ENCODE results near the gene ASTE1.

DNA sequence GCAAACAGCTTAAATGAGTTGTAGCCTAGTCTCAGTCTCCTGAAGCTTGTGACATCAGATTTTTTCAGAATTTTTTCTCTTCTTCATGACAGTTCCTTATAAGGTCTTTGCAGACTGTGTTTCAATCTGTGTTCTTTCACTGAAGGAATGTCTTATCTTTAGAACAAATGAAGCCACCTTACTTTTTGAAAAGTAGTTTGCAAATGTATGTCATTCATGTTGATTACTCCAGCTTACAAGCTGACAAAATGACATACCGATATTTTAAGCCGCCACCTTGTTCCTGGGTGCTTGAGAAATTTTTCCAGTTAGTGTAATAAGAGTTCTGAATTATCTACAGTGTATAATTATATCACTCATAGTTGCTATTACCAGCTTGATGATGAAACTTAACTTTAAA lies 57.0 kb downstream of the ASTE1 start:
- TF ChIP-seq POLR2AphosphoS5 (IDR thresholded peaks at IDR 0.05; ENCODE audit: insufficient read depth in 1 of 2, low read depth in 1 of 2) (no peak), POLR2A (IDR thresholded peaks at IDR 0.05) (no peak)
- TF ChIP-seq, protein P1, sequence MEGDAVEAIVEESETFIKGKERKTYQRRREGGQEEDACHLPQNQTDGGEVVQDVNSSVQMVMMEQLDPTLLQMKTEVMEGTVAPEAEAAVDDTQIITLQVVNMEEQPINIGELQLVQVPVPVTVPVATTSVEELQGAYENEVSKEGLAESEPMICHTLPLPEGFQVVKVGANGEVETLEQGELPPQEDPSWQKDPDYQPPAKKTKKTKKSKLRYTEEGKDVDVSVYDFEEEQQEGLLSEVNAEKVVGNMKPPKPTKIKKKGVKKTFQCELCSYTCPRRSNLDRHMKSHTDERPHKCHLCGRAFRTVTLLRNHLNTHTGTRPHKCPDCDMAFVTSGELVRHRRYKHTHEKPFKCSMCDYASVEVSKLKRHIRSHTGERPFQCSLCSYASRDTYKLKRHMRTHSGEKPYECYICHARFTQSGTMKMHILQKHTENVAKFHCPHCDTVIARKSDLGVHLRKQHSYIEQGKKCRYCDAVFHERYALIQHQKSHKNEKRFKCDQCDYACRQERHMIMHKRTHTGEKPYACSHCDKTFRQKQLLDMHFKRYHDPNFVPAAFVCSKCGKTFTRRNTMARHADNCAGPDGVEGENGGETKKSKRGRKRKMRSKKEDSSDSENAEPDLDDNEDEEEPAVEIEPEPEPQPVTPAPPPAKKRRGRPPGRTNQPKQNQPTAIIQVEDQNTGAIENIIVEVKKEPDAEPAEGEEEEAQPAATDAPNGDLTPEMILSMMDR (IDR thresholded peaks at IDR 0.05), result no peak

All from vagina (tissue), 2 donors.